Sigmoid colon (tissue), 4 donors: ENCODE results near the gene PIANP.

Experiments
- EP300 ChIP-seq, 4 donors: sonication (generic); formaldehyde crosslinking; IDR thresholded peaks; one replicate each; pipeline ENCODE4 v1.6.1; 2017; ENCODE audit warnings: antibody characterized with exemption in 4 of 4
- POLR2A ChIP-seq, 2 donors: fragments of 450-650 bp; IDR thresholded peaks; one replicate each; pipeline ENCODE4 v1.6.1; 2016; ENCODE audit warnings: antibody characterized with exemption in 2 of 2, mild to moderate bottlenecking in 2 of 2, moderate library complexity in 2 of 2
- POLR2AphosphoS5 ChIP-seq, 4 donors: sonication (generic); formaldehyde crosslinking; IDR thresholded peaks; one replicate each; pipeline ENCODE4 v1.6.1; 2017; ENCODE audit warnings: antibody characterized with exemption in 4 of 4
- TF ChIP-seq, protein P1 (sequence below), 4 experiments: fragments of 450-650 bp in 3 of 4; fragments of 200-600 bp in 1 of 4; IDR thresholded peaks; one replicate each; pipeline ENCODE4 v1.5.1; 2016 to 2019; ENCODE audit warnings: antibody characterized with exemption in 4 of 4, mild to moderate bottlenecking in 3 of 4, moderate library complexity in 2 of 4

GRCh38 chr12:6667559-6668210 is 32.9 kb downstream of the PIANP start:
- TF ChIP-seq, protein P1, sequence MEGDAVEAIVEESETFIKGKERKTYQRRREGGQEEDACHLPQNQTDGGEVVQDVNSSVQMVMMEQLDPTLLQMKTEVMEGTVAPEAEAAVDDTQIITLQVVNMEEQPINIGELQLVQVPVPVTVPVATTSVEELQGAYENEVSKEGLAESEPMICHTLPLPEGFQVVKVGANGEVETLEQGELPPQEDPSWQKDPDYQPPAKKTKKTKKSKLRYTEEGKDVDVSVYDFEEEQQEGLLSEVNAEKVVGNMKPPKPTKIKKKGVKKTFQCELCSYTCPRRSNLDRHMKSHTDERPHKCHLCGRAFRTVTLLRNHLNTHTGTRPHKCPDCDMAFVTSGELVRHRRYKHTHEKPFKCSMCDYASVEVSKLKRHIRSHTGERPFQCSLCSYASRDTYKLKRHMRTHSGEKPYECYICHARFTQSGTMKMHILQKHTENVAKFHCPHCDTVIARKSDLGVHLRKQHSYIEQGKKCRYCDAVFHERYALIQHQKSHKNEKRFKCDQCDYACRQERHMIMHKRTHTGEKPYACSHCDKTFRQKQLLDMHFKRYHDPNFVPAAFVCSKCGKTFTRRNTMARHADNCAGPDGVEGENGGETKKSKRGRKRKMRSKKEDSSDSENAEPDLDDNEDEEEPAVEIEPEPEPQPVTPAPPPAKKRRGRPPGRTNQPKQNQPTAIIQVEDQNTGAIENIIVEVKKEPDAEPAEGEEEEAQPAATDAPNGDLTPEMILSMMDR (IDR thresholded peaks at IDR 0.05), result no peak
- TF ChIP-seq POLR2A (IDR thresholded peaks at IDR 0.05) (no peak), POLR2AphosphoS5 (IDR thresholded peaks at IDR 0.05) (no peak), EP300 (IDR thresholded peaks at IDR 0.05) (no peak)
